ENCODE results near the gene ERGIC1. TPM values are rescaled to one million over a fixed set of nuclear protein-coding genes. Genes with fewer than 3 reads are reported as not detected.

Gene ERGIC1
- total RNA-seq, 1 experiment from 2014 or later: 77.0 TPM

- WGBS (ENCODE audit: extremely low coverage, insufficient read length, low lambda C conversion rate): no CpG with 5 or more reads among the region's 9 CpGs
- peak overlapping the region in 1 of 3 experiments; percentile 11; a peak in 1 of 7 replicates for H3K27ac Mint-ChIP-seq
- TF ChIP-seq CTCF (conservative IDR thresholded peaks at IDR 0.05): no peak
Measured at GRCh38 chr5:172868436-172868923, 34.4 kb downstream of the ERGIC1 start.

More at GRCh38 chr5:172868436-172868923, 34.4 kb downstream of the ERGIC1 start:
- H2BK12ac ChIP-seq (ENCODE audit: insufficient read length, low read depth, low read length): no peak overlapping the region
- H2AFZ ChIP-seq (ENCODE audit: low read length): no peak overlapping the region
- H3K79me2 ChIP-seq (ENCODE audit: insufficient read depth, low read length): peaks cover 1% of the 10 kb centered on the region; the same call in 1 of the 2 replicates
- no peak overlapping the region for H3T11ph ChIP-seq (ENCODE audit: low read length)
- H3K9ac ChIP-seq (ENCODE audit: extremely low read depth, insufficient read length, low read length): no peak overlapping the region
- no peak overlapping the region for H3K4me2 ChIP-seq (ENCODE audit: insufficient read depth, insufficient read length, low read length)
- Mint-ChIP-seq H3K36me3 (ENCODE audit: insufficient read depth in 1 of 3, low read depth in 3 of 3) (peaks cover 0 to 6% (median 0%) of the 10 kb centered on the region in 3 experiments; a peak in 3 of 7 replicates), H3K9me3 (no peaks in the 10 kb centered on the region), H3K27me3 (ENCODE audit: low read depth) (no peaks in the 10 kb centered on the region; the same call in 1 of the 2 replicates), H3K4me3 (no peak overlapping the region), H3K4me1 (peaks cover 50 to 51% of the 10 kb centered on the region in 2 experiments)
- H2AK5ac ChIP-seq (ENCODE audit: insufficient read length, low read length): no peak overlapping the region
- H3K14ac ChIP-seq (ENCODE audit: insufficient read depth, low read length): no peak overlapping the region
- no peak overlapping the region for H2BK5ac ChIP-seq (ENCODE audit: insufficient read length, low read length)
- no peak for DNase-seq
- no peak overlapping the region for H4K91ac ChIP-seq (ENCODE audit: insufficient read length, low read depth, low read length)
- H3K27me3 ChIP-seq (ENCODE audit: insufficient read depth, low read length): no peaks in the 10 kb centered on the region
- no peaks in the 10 kb centered on the region for H4K20me1 ChIP-seq (ENCODE audit: control insufficient read depth, insufficient read depth, insufficient read length)
- no peaks in the 10 kb centered on the region for H3K9me3 ChIP-seq (ENCODE audit: control insufficient read depth, low read depth, low read length)
- no peak overlapping the region for H2BK120ac ChIP-seq (ENCODE audit: low read depth, low read length, poor library complexity, severe bottlenecking)
- H3K23me2 ChIP-seq (ENCODE audit: insufficient read length, low read depth, low read length, poor library complexity, severe bottlenecking): no peaks in the 10 kb centered on the region
- H3K18ac ChIP-seq (ENCODE audit: insufficient read length, low read depth, low read length): no peak overlapping the region
- H3K4ac ChIP-seq (ENCODE audit: low read depth, low read length): no peak overlapping the region
- H3K23ac ChIP-seq (ENCODE audit: insufficient read length, low read depth, low read length): no peak overlapping the region
- no peak overlapping the region for H4K5ac ChIP-seq (ENCODE audit: insufficient read length, low read depth, low read length)
- no peak overlapping the region for H2BK15ac ChIP-seq (ENCODE audit: low read depth, low read length)
- H2BK20ac ChIP-seq (ENCODE audit: low read depth, low read length, poor library complexity, severe bottlenecking): no peak overlapping the region
- no peak overlapping the region for H4K8ac ChIP-seq (replicated peaks; ENCODE audit: insufficient read length, low read depth, low read length)
- H3K56ac ChIP-seq (ENCODE audit: insufficient read length, low read depth, low read length): no peak overlapping the region
- no peak overlapping the region for H3K27ac ChIP-seq (ENCODE audit: insufficient read length, low read depth, low read length)
- H3K4me1 ChIP-seq (ENCODE audit: insufficient read depth, low read length): peaks cover 7% of the 10 kb centered on the region
- H3K79me1 ChIP-seq (ENCODE audit: insufficient read depth, low read depth, low read length, poor library complexity, severe bottlenecking): no peaks in the 10 kb centered on the region

Data from H9 (cell line).